Measurements from ENCODE around the gene MON2. TPM values are rescaled to one million over a fixed set of nuclear protein-coding genes. Genes with fewer than 3 reads are reported as not detected.
"Not testable (repeated sequence)": the region's sequence is repeated elsewhere in the genome, so short reads cannot be mapped to it uniquely, and the experiment has no call there.

Gene MON2
- total and polyA plus RNA-seq, 2 donors (not counting 1 experiment from before 2014, with no cell fraction given), result 12.3 to 43.8 TPM

DNA sequence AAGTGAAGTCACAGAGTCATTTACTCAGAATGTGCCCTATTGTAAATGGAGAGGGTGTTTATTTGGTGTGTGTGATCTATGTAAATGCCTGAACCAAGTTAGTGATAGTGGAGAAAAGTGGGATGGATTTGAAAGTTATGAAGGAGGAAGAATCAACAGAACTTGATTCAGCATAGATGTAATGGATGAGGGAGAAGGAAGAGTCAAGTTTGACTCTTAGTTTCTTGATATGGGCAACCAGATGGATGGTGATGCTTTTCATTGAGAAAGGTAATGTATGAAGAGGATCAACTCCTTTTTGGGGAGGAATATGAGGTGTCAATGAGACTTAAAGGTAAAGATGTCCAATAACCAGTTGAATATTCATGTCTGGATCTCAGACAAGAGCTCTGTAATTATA, 6.7 kb upstream of the MON2 start:
- Histone ChIP-seq H3K9ac (ENCODE audit: insufficient read depth, low read length) (no peak overlapping the region), H3K27ac (ENCODE audit: insufficient read depth, low read length) (no peak overlapping the region), H3K27me3 (ENCODE audit: control insufficient read depth, insufficient read depth, low read length) (no peaks in the 10 kb centered on the region), H2AFZ (ENCODE audit: low read length) (no peak overlapping the region), H3K9me3 (ENCODE audit: control insufficient read depth, insufficient read depth, low read depth, low read length) (no peaks in the 10 kb centered on the region), H3K4me3 (replicated peaks in 1 of 4; ENCODE audit: control extremely low read depth in 1 of 4, insufficient read depth in 1 of 4, low read depth in 3 of 4, low read length in 4 of 4) (no peak overlapping the region), H3K4me2 (ENCODE audit: extremely low read depth, insufficient read depth, low read length) (no peak overlapping the region), H3K36me3 (ENCODE audit: control insufficient read depth, insufficient read depth, low read length) (no peaks in the 10 kb centered on the region), H3K79me2 (ENCODE audit: control insufficient read depth, insufficient read depth, low read length) (no peaks in the 10 kb centered on the region), H3K4me1 (ENCODE audit: control insufficient read depth, extremely low read depth, insufficient read depth, low read length) (no peaks in the 10 kb centered on the region), H4K20me1 (ENCODE audit: control insufficient read depth, extremely low read depth, insufficient read depth, low read length) (no peaks in the 10 kb centered on the region)
- DNase-seq (ENCODE audit: low read depth in 2 of 2), result no peak
- TF ChIP-seq EZH2 (IDR thresholded peaks at IDR 0.05; ENCODE audit: low read length, missing control alignments), result no peak
- TF ChIP-seq, protein P1, sequence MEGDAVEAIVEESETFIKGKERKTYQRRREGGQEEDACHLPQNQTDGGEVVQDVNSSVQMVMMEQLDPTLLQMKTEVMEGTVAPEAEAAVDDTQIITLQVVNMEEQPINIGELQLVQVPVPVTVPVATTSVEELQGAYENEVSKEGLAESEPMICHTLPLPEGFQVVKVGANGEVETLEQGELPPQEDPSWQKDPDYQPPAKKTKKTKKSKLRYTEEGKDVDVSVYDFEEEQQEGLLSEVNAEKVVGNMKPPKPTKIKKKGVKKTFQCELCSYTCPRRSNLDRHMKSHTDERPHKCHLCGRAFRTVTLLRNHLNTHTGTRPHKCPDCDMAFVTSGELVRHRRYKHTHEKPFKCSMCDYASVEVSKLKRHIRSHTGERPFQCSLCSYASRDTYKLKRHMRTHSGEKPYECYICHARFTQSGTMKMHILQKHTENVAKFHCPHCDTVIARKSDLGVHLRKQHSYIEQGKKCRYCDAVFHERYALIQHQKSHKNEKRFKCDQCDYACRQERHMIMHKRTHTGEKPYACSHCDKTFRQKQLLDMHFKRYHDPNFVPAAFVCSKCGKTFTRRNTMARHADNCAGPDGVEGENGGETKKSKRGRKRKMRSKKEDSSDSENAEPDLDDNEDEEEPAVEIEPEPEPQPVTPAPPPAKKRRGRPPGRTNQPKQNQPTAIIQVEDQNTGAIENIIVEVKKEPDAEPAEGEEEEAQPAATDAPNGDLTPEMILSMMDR (conservative IDR thresholded peaks at IDR 0.05 in 1 of 2, IDR thresholded peaks at IDR 0.05 in 1 of 2; ENCODE audit: low read depth in 1 of 2, low read length in 2 of 2), result no peak

GRCh38 chr12:62461171-62461837, 5.3 kb upstream of the MON2 start:
- not testable (repeated sequence) for H3K4me1 ChIP-seq (ENCODE audit: control insufficient read depth, extremely low read depth, insufficient read depth, low read length)

GRCh38 chr12:62463252-62463651, 3.4 kb upstream of the MON2 start:
- not testable (repeated sequence) for H3K9ac ChIP-seq (ENCODE audit: insufficient read depth, low read length); H3K27me3 ChIP-seq (ENCODE audit: control insufficient read depth, insufficient read depth, low read length); H3K4me1 ChIP-seq (ENCODE audit: control insufficient read depth, extremely low read depth, insufficient read depth, low read length); H3K36me3 ChIP-seq (ENCODE audit: control insufficient read depth, insufficient read depth, low read length); DNase-seq (ENCODE audit: low read depth in 2 of 2); H2AFZ ChIP-seq (ENCODE audit: low read length); H3K27ac ChIP-seq (ENCODE audit: insufficient read depth, low read length); H3K4me3 ChIP-seq (replicated peaks in 1 of 4; ENCODE audit: control extremely low read depth in 1 of 4, insufficient read depth in 1 of 4, low read depth in 3 of 4, low read length in 4 of 4); H3K4me2 ChIP-seq (ENCODE audit: extremely low read depth, insufficient read depth, low read length); H4K20me1 ChIP-seq (ENCODE audit: control insufficient read depth, extremely low read depth, insufficient read depth, low read length); H3K9me3 ChIP-seq (ENCODE audit: control insufficient read depth, insufficient read depth, low read depth, low read length)
- peaks cover 16% of the 10 kb centered on the region for H3K79me2 ChIP-seq (ENCODE audit: control insufficient read depth, insufficient read depth, low read length)

More at GRCh38 chr12:62461171-62461837, 5.3 kb upstream of the MON2 start:
- H3K9ac ChIP-seq (ENCODE audit: insufficient read depth, low read length); H3K36me3 ChIP-seq (ENCODE audit: control insufficient read depth, insufficient read depth, low read length); H3K9me3 ChIP-seq (ENCODE audit: control insufficient read depth, insufficient read depth, low read depth, low read length); H4K20me1 ChIP-seq (ENCODE audit: control insufficient read depth, extremely low read depth, insufficient read depth, low read length); H3K4me3 ChIP-seq (replicated peaks in 1 of 4; ENCODE audit: control extremely low read depth in 1 of 4, insufficient read depth in 1 of 4, low read depth in 3 of 4, low read length in 4 of 4); H3K27ac ChIP-seq (ENCODE audit: insufficient read depth, low read length); H3K79me2 ChIP-seq (ENCODE audit: control insufficient read depth, insufficient read depth, low read length); H3K4me2 ChIP-seq (ENCODE audit: extremely low read depth, insufficient read depth, low read length); H3K27me3 ChIP-seq (ENCODE audit: control insufficient read depth, insufficient read depth, low read length); H2AFZ ChIP-seq (ENCODE audit: low read length); DNase-seq (ENCODE audit: low read depth in 2 of 2): not testable (repeated sequence)

DNA sequence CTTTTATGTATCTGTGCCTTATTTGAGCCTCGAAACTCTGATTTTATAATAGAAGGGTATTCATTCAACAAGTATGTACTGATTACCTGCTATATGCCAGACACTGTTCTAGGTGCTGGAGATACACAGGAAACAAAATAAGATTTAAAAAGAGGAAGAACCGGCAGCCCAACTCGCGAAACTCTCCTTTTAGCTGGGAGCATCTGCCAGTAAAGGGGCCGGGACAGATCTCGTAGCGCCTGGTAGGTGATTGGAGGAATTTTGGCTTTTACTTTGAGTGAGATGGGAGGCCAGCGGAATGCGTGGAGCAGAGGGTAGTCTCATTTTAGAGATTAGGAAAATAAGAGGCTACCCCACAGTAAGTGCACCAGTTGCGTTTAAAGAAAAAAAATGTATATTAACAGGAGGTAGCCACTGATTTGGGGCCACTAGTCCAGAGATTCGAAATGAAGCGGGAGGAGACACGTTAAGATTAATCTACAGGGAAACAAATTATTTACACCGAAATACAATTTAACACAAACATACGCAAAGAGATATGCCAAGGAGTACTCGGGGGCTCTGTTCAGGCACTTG, 520 bp upstream of the MON2 start:
- Histone ChIP-seq H3K4me3 (replicated peaks in 1 of 4; ENCODE audit: control extremely low read depth in 1 of 4, insufficient read depth in 1 of 4, low read depth in 3 of 4, low read length in 4 of 4) (peak overlapping the region; percentile 73 to 97 (median 90)), H3K79me2 (ENCODE audit: control insufficient read depth, insufficient read depth, low read length) (peaks cover 41% of the 10 kb centered on the region), H3K36me3 (ENCODE audit: control insufficient read depth, insufficient read depth, low read length) (no peaks in the 10 kb centered on the region), H3K27me3 (ENCODE audit: control insufficient read depth, insufficient read depth, low read length) (no peaks in the 10 kb centered on the region), H3K9ac (ENCODE audit: insufficient read depth, low read length) (peak overlapping the region; percentile 91), H4K20me1 (ENCODE audit: control insufficient read depth, extremely low read depth, insufficient read depth, low read length) (no peaks in the 10 kb centered on the region), H3K4me1 (ENCODE audit: control insufficient read depth, extremely low read depth, insufficient read depth, low read length) (peaks cover 4% of the 10 kb centered on the region), H2AFZ (ENCODE audit: low read length) (peak overlapping the region; percentile 97), H3K27ac (ENCODE audit: insufficient read depth, low read length) (peak overlapping the region; percentile 95), H3K4me2 (ENCODE audit: extremely low read depth, insufficient read depth, low read length) (peak overlapping the region; percentile 92), H3K9me3 (ENCODE audit: control insufficient read depth, insufficient read depth, low read depth, low read length) (no peaks in the 10 kb centered on the region)
- TF ChIP-seq, protein P1 (conservative IDR thresholded peaks at IDR 0.05 in 1 of 2, IDR thresholded peaks at IDR 0.05 in 1 of 2; ENCODE audit: low read depth in 1 of 2, low read length in 2 of 2), result no peak
- TF ChIP-seq EZH2 (IDR thresholded peaks at IDR 0.05; ENCODE audit: low read length, missing control alignments), result no peak
- DNase-seq (ENCODE audit: low read depth in 2 of 2), result peak; percentile 27 to 44
